K562 treated with DMSO at 1 percent for 4 hours (cell line): Measurements from ENCODE around the gene ZNF728. TPM values are rescaled to one million over a fixed set of nuclear protein-coding genes. Genes with fewer than 3 reads are reported as not detected.

Source experiments
- total RNA-seq: library from RNA; unstranded; fragments of 300-600 nt; gene quantifications from 2 replicates; pipeline ENCODE4 v1.2.3, GENCODE V29; 2022; ENCODE audit not compliant: insufficient read depth

The ZNF728 gene
- total RNA-seq, result not detected in 2 replicates

DNA sequence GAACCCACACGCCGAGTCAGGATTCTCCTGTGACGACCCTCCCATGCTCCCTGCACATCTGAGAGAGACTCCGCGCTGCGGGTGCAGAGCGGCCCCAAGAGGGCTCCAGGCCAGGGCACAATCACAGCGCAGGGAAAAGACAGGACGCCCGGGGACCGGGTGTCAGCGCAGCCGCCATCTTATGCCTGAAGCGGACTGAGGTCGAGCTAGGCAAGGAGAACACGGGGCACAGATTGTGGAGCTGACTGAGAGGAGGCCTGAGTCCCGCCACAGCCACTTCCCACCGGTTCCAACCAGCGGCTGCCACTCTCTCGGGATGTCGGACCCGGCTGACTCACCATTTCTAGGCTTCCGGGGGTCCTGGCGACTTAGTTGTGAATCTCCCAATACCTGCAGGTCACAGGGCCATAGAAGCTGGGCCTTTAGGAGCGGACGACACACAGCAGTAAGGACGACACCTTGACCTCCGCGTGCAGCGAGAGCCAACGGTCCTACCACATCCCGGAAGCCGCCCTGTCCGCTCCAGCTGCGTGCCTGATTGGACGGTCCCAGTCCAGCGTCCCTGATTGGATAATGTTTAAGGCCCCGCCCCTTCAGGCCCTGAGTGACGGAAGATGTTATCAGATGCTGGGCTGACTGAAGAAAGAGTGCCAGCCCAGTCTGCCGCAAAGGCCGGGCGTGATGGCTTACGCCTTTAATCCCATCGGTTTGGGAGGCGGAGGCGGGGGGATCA lies at the start of gene ZNF728:
TSS of gene ZNF728 (minus strand) at position 487 of the 733 bp plus-strand sequence. CDS start at position 341, 146 bp downstream.

Other genes with a start within 250 kb of the ZNF728 start
- gene ZNF99, start 219.0 kb downstream of the ZNF728 start, total RNA-seq, result not detected in 2 replicates
- not detected in 2 replicates for gene ZNF723, start 170.9 kb downstream of the ZNF728 start, total RNA-seq
- gene ZNF730, start 113.8 kb upstream of the ZNF728 start, total RNA-seq, result 0.68 and 1.4 TPM in 2 replicates
- 0.63 and 0.74 TPM in 2 replicates for gene ZNF724, start 247.2 kb upstream of the ZNF728 start, total RNA-seq